ENCODE measurements around the gene OXLD1. TPM values are rescaled to one million over a fixed set of nuclear protein-coding genes. Genes with fewer than 3 reads are reported as not detected.

The OXLD1 gene
- total RNA-seq, 2 donors from 2014 or later, result 19.3 to 19.6 TPM

- Histone ChIP-seq H3K27ac (peak overlapping the region; percentile 71), H3K4me3 (no peak overlapping the region), H3K36me3 (peaks cover 84% of the 10 kb centered on the region), H3K4me1 (peaks cover 0 to 39% of the 10 kb centered on the region in 2 donors), H3K27me3 (no peaks in the 10 kb centered on the region), H3K9me3 (no peaks in the 10 kb centered on the region)
- TF ChIP-seq, protein P1, sequence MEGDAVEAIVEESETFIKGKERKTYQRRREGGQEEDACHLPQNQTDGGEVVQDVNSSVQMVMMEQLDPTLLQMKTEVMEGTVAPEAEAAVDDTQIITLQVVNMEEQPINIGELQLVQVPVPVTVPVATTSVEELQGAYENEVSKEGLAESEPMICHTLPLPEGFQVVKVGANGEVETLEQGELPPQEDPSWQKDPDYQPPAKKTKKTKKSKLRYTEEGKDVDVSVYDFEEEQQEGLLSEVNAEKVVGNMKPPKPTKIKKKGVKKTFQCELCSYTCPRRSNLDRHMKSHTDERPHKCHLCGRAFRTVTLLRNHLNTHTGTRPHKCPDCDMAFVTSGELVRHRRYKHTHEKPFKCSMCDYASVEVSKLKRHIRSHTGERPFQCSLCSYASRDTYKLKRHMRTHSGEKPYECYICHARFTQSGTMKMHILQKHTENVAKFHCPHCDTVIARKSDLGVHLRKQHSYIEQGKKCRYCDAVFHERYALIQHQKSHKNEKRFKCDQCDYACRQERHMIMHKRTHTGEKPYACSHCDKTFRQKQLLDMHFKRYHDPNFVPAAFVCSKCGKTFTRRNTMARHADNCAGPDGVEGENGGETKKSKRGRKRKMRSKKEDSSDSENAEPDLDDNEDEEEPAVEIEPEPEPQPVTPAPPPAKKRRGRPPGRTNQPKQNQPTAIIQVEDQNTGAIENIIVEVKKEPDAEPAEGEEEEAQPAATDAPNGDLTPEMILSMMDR (IDR thresholded peaks at IDR 0.05), result no peak
- DNase-seq (ENCODE audit: low spot score), result no peak
These were observed 31.0 kb upstream of the OXLD1 start for GRCh38 chr17:81697261-81698044.

GRCh38 chr17:81696218-81696941, 30.0 kb upstream of the OXLD1 start:
- Histone ChIP-seq H3K4me3 (no peak overlapping the region), H3K27me3 (no peaks in the 10 kb centered on the region), H3K9me3 (no peaks in the 10 kb centered on the region), H3K36me3 (peaks cover 89% of the 10 kb centered on the region), H3K4me1 (peaks cover 0 to 29% of the 10 kb centered on the region in 2 donors), H3K27ac (peak overlapping the region; percentile 71)
- TF ChIP-seq, protein P1 (IDR thresholded peaks at IDR 0.05), result no peak
- DNase-seq (ENCODE audit: low spot score), result no peak

GRCh38 chr17:81695801-81696200, 29.4 kb upstream of the OXLD1 start:
- TF ChIP-seq, protein P1 (IDR thresholded peaks at IDR 0.05), result no peak
- no peak overlapping the region for H3K4me3 ChIP-seq
- peaks cover 0 to 23% of the 10 kb centered on the region in 2 donors for H3K4me1 ChIP-seq
- H3K36me3 ChIP-seq, result peaks cover 89% of the 10 kb centered on the region
- H3K9me3 ChIP-seq, result no peaks in the 10 kb centered on the region
- no peak for DNase-seq (ENCODE audit: low spot score)
- no peak overlapping the region for H3K27ac ChIP-seq
- H3K27me3 ChIP-seq, result no peaks in the 10 kb centered on the region

GRCh38 chr17:81695211-81695610, 28.8 kb upstream of the OXLD1 start:
- no peak overlapping the region for H3K4me3 ChIP-seq
- no peaks in the 10 kb centered on the region for H3K27me3 ChIP-seq
- TF ChIP-seq, protein P1 (IDR thresholded peaks at IDR 0.05), result no peak
- H3K27ac ChIP-seq, result no peak overlapping the region
- H3K4me1 ChIP-seq, result peaks cover 0 to 18% of the 10 kb centered on the region in 2 donors
- peaks cover 89% of the 10 kb centered on the region for H3K36me3 ChIP-seq
- DNase-seq (ENCODE audit: low spot score), result no peak
- H3K9me3 ChIP-seq, result no peaks in the 10 kb centered on the region

- TF ChIP-seq, protein P1 (IDR thresholded peaks at IDR 0.05), result no peak
- no peak for DNase-seq (ENCODE audit: low spot score)
- Histone ChIP-seq H3K9me3 (no peaks in the 10 kb centered on the region), H3K27me3 (no peaks in the 10 kb centered on the region), H3K27ac (no peak overlapping the region), H3K36me3 (peaks cover 93% of the 10 kb centered on the region), H3K4me3 (no peak overlapping the region), H3K4me1 (peaks cover 0 to 18% of the 10 kb centered on the region in 2 donors)
These were observed 28.4 kb upstream of the OXLD1 start for GRCh38 chr17:81694810-81695209.
